HG03108 (cell line): Measurements from ENCODE around the gene USP9Y.

Experiments used
- ATAC-seq: cut with Tn5 transposase; IDR thresholded peaks from one replicate; pipeline ENCODE4 v1.9.1; 2021; ENCODE audit warnings: moderate library complexity; ENCODE audit not compliant: unreplicated experiment

USP9Y gene

DNA sequence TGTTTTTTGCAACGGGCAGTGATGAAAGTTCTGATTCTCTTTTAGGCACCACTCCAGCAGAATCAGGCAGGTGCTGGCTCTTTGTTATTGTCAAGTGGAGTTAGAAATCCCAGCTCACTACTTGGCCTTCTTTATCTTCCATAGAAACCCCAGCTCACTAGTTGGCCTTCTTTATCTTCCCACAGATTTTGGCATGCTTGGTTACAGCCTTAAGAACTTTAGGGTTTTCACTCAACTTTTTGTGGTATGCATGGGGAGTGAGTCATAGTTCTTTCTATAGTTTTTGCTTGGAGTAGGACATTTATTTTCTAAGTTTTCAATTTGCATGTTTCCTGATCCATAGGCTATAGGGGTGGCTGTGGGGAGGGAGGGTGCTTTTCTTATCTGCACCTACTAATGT is 55.0 kb downstream of the USP9Y start:
- ATAC-seq = no peak

- no peak for ATAC-seq
These were observed 64.9 kb downstream of the USP9Y start for GRCh38 chrY:12765976-12766375.

DNA sequence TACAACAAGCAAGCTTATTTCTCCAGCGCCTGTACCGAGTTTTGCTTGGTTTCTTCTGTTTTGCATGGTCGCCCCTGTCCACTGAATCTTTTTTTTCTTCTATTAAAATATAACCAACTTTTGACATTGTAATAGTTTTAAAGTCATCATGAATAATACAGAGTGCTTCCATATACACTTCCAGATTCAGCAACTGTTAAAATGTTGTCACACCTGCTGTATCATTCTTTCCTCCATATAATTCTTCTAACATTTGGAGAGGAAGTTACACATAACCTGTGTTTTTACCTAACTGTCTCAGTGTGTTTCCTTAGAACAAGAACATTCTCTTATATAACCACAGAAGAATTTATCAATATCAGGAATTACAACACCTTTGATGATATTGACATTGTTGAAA is 83.5 kb downstream of the USP9Y start:
- no peak for ATAC-seq

DNA sequence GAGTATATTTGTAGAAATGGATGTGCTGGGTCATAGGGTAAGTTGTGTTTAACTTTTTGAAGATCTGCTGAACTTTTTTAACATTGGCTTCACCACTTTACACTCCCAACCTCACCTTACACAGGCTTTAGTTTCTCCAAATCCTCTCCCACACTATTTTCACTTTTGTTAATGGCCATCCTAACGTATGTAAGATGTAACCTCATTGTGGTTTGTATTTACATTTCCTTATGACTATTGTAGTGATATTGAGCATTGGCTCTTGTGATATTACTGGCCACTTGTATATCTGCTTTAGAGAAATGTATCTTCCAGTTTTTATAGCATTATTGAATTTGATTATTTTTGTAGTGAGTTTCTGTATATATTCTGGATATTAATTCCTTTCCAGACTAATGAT is 93.0 kb downstream of the USP9Y start:
- ATAC-seq = no peak

- ATAC-seq = no peak
These were observed 107.0 kb downstream of the USP9Y start for GRCh38 chrY:12808046-12808445.

DNA sequence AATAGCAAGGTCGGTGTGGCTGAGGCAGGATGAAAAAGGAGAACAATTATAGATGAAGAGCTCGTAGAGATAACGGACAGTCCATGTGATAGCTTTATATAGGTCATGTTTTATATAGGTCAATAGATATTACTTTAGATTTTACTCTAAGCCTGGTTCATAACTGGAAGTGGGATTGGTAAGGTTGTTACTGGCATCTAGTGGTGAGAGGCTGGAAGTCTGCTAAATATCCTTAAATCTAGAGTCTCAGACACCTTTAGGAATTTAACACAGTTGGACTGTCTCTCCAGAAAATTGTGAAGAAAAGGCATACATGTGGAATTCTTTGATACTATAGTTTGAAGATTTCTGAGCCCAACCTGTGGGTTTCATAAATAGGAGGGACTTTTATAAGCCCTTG is 108.0 kb downstream of the USP9Y start:
- ATAC-seq = no peak

- ATAC-seq = no peak
These were observed 122.4 kb downstream of the USP9Y start for GRCh38 chrY:12823408-12823807.

DNA sequence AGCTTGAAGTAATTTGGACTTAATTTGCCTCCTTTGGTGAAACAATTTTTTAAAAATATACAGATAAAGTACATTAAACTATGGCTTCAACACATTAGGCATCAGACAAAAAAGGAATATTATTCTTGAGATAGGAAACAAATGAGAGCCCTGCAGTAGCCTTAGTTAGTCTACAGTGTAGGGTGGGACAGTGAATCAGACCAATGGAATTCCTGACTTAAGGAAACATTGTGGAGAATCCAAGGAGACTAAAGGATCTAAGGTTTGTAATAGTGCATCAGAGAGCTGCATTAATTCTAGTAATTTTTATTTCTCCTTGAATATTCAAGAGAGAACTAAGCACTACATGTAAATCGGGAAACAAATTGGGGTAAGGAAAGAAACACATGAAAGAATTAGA is 125.8 kb downstream of the USP9Y start:
- ATAC-seq = no peak

- no peak for ATAC-seq
These were observed 132.3 kb downstream of the USP9Y start for GRCh38 chrY:12833284-12833683.

GRCh38 chrY:12837550-12837949 is 136.5 kb downstream of the USP9Y start:
- ATAC-seq = no peak

DNA sequence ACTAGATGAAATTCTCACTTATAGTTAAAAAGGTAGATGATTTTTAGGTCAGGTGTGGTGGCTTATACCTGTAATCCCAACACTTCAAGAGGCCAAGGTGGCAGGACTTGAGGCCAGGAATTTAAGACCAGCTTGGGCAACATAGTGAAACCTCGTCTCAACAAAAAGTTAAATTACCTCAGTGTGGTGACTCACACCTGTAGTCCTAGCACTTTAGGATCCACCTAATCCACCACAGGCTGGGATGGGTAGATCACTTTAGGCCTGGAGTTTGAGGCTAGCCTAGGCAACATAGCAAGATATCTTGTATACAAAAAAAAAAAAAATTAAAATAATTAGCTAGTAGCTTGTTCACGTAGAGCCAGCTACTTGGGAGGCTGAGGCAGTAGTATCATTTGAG is 140.3 kb downstream of the USP9Y start:
- no peak for ATAC-seq

GRCh38 chrY:12846793-12847192 is 145.8 kb downstream of the USP9Y start:
- ATAC-seq = no peak

- no peak for ATAC-seq
These were observed 154.8 kb downstream of the USP9Y start for GRCh38 chrY:12855791-12856275.

- ATAC-seq = no peak
These were observed 166.9 kb downstream of the USP9Y start for GRCh38 chrY:12867960-12868359.

- ATAC-seq = no peak
These were observed 195.9 kb downstream of the USP9Y start for GRCh38 chrY:12896973-12897372.

DNA sequence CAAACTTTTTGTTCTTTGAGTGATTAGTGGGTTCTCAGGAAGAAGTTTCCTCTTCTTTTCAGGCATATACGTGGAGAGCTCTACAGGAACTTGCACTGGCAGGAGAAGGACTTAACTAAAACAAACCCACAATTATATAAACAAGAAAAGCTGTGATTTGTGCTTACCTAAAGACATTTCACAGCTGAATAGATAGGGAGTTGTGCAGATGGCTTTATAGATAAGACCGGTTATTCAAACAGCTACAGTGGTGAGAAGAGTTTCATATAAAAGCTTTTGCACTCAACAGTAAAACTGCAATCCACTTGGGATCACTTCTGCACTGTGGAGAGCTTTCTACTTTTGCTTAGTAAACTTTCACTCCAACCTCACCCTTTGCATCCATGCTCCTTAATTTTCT is 197.6 kb downstream of the USP9Y start:
- ATAC-seq = no peak

- no peak for ATAC-seq
These were observed 203.8 kb downstream of the USP9Y start, which contains the start of gene DDX3Y for GRCh38 chrY:12904618-12905516. DDX3Y (plus strand) TSS chrY:12904868; CDS start chrY:12904937, 69 bp downstream.

- ATAC-seq = no peak
These were observed 204.5 kb downstream of the USP9Y start for GRCh38 chrY:12905517-12905872.

- ATAC-seq = no peak
These were observed 204.9 kb downstream of the USP9Y start for GRCh38 chrY:12905895-12906294.
